SK-N-SH (cell line): Measurements from ENCODE around the gene TACSTD2. TPM values are rescaled to one million over a fixed set of nuclear protein-coding genes. Genes with fewer than 3 reads are reported as not detected.

Experiments
- CTCF ChIA-PET: fragments of 300-600, 350-600 bp; formaldehyde crosslinking; extraction: SDS; loops from one replicate; lab custom pipeline; 2021; lab: Yijun Ruan, JAX
- POLR2A ChIA-PET: fragments of 350-600 bp; sonication (Branson Sonifier 250); formaldehyde crosslinking; extraction: SDS; loops from one replicate; lab custom pipeline; 2020; ENCODE audit warnings: antibody characterized with exemption, inconsistent platforms; lab: Yijun Ruan, JAX
- DNase-seq: peaks from one replicate; pipeline ENCODE4 v3.0.0; 2012
- H2AFZ ChIP-seq: fragments of 200-600 bp; sonication (generic); 2 replicates; pipeline ENCODE4 v1.8.1; 2016; ENCODE audit warnings: antibody characterized with exemption, mild to moderate bottlenecking, low read depth
- H3F3A ChIP-seq: fragments of 200-600 bp; sonication (generic); replicated peaks from 2 replicates; pipeline ENCODE3; 2016; ENCODE audit warnings: antibody characterized with exemption, mild to moderate bottlenecking; ENCODE audit not compliant: insufficient read depth
- H3K27ac ChIP-seq, 2 experiments: fragments of 200-500 bp in 1 of 2; fragments of 200-600 bp in 1 of 2; sonication (Bioruptor generic) in 1 of 2; sonication (generic), shearing (Covaris generic) in 1 of 2; 2 replicates each; pipeline versions ENCODE4 v1.5.1 to v1.6.1; 2014 to 2016; ENCODE audit warnings: low read depth in 2 of 2, inconsistent platforms in 1 of 2, low read length in 1 of 2, mild to moderate bottlenecking in 1 of 2, mixed read lengths in 1 of 2
- H3K27me3 ChIP-seq: fragments of 200-600 bp; sonication (generic), shearing (Covaris generic); 2 replicates; pipeline ENCODE4 v1.6.1; 2016; ENCODE audit warnings: mixed run types; ENCODE audit not compliant: insufficient read depth
- H3K36me3 ChIP-seq, 2 experiments: fragments of 200-500 bp in 1 of 2; fragments of 200-600 bp in 1 of 2; sonication (Bioruptor generic) in 1 of 2; sonication (generic) in 1 of 2; replicated peaks in 1 of 2; 2 replicates each; pipeline versions ENCODE3 to v1.5.1; 2014 to 2016; ENCODE audit warnings: low read length in 1 of 2, mild to moderate bottlenecking in 1 of 2; ENCODE audit not compliant: insufficient read depth in 2 of 2, control insufficient read depth in 1 of 2
- H3K4me1 ChIP-seq, 2 experiments: fragments of 200-500 bp in 1 of 2; fragments of 200-600 bp in 1 of 2; sonication (Bioruptor generic) in 1 of 2; sonication (generic), shearing (Covaris generic) in 1 of 2; 2 replicates each; pipeline versions ENCODE4 v1.5.1 to v1.6.1; 2014 to 2016; ENCODE audit warnings: low read depth in 1 of 2, low read length in 1 of 2, mixed run types in 1 of 2; ENCODE audit not compliant: insufficient read depth in 2 of 2, control insufficient read depth in 1 of 2
- H3K4me2 ChIP-seq: fragments of 200-600 bp; sonication (generic), shearing (Covaris generic); 2 replicates; pipeline ENCODE4 v1.6.1; 2017; ENCODE audit warnings: mixed run types
- H3K4me3 ChIP-seq, 2 experiments: fragments of 200-500 bp in 1 of 2; fragments of 200-600 bp in 1 of 2; sonication (Bioruptor generic) in 1 of 2; sonication (generic), shearing (Covaris generic) in 1 of 2; 2 replicates each; pipeline versions ENCODE4 v1.5.1 to v1.8.1; 2014 to 2016; ENCODE audit warnings: low read depth in 2 of 2, inconsistent platforms in 1 of 2, low read length in 1 of 2, mild to moderate bottlenecking in 1 of 2, mixed read lengths in 1 of 2, moderate library complexity in 1 of 2
- H3K79me2 ChIP-seq: fragments of 200-600 bp; sonication (generic); 2 replicates; pipeline ENCODE4 v1.8.1; 2017; ENCODE audit warnings: mild to moderate bottlenecking; ENCODE audit not compliant: insufficient read depth
- H3K9ac ChIP-seq: fragments of 200-600 bp; sonication (generic); 2 replicates; pipeline ENCODE4 v1.6.1; 2017; ENCODE audit warnings: mixed run types
- H3K9me2 ChIP-seq: fragments of 200-600 bp; sonication (generic); 2 replicates; pipeline ENCODE4 v1.6.1; 2017; ENCODE audit warnings: mixed run types
- H3K9me3 ChIP-seq: fragments of 200-600 bp; sonication (generic); 2 replicates; pipeline ENCODE4 v1.6.1; 2017; ENCODE audit warnings: mixed run types, mild to moderate bottlenecking, moderate library complexity
- H4K20me1 ChIP-seq: fragments of 200-600 bp; sonication (generic); 2 replicates; pipeline ENCODE4 v1.6.1; 2017; ENCODE audit warnings: mild to moderate bottlenecking, mixed run types; ENCODE audit not compliant: insufficient read depth
- JUND ChIP-seq: IDR thresholded peaks from 2 replicates; pipeline ENCODE4 v1.4.0; 2012
- MXI1 ChIP-seq: IDR thresholded peaks from 2 replicates; pipeline ENCODE4 v1.6.1; 2012; ENCODE audit warnings: mild to moderate bottlenecking, low read depth, low read length, improper control_type of control experiment
- WGBS: methylation state at CpG from one replicate; pipeline ENCODE4 v1.1.6; 2017; ENCODE audit warnings: low lambda C conversion rate; 5-methylcytosine and 5-hydroxymethylcytosine counted together
- polyA plus RNA-seq, 3 experiments: library from polyadenylated mRNA; depleted of rRNA; stranded (reverse); fragments of >200 nt; gene quantifications; 2 replicates each; pipeline ENCODE4 v1.2.3, GENCODE V29; 2012
- TF ChIP-seq, protein P1 (sequence below): fragments of 200-600 bp; sonication (generic); IDR thresholded peaks from 2 replicates; pipeline ENCODE4 v1.6.1; 2017; ENCODE audit warnings: antibody characterized with exemption, mild to moderate bottlenecking, moderate library complexity
- TF ChIP-seq, protein P2 (sequence below): IDR thresholded peaks from 2 replicates; pipeline ENCODE4; 2012
- TF ChIP-seq, protein P3 (sequence below): IDR thresholded peaks from 2 replicates; pipeline ENCODE4 v1.4.0; 2012; ENCODE audit warnings: low read depth, borderline replicate concordance
- TF ChIP-seq, protein P4 (sequence below): IDR thresholded peaks from 2 replicates; pipeline ENCODE4 v1.4.0; 2012; ENCODE audit warnings: low read depth

The TACSTD2 gene
- polyA plus RNA-seq, 1 of the 3 experiments (the other 2 are of a cell fraction): 0.02 TPM

DNA sequence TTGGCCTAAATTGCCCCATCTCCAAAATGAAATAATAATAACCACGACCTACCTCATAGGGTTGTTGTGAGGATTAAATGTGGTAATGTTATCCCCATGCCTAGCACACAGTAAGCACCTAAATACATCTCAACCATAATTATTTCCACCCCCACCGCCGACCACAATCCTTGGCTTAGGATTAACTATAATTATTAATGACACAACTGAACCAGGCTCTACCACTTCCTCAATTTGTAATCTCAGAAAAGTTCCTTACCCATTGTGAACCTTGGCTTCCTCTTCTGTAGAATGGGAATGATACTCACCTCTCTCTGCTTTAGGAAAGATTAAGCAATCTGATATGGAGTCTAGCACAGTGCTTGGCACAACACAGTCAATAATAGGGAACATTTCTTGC is 44.3 kb upstream of the TACSTD2 start (continued):
- TF ChIP-seq, protein P1, sequence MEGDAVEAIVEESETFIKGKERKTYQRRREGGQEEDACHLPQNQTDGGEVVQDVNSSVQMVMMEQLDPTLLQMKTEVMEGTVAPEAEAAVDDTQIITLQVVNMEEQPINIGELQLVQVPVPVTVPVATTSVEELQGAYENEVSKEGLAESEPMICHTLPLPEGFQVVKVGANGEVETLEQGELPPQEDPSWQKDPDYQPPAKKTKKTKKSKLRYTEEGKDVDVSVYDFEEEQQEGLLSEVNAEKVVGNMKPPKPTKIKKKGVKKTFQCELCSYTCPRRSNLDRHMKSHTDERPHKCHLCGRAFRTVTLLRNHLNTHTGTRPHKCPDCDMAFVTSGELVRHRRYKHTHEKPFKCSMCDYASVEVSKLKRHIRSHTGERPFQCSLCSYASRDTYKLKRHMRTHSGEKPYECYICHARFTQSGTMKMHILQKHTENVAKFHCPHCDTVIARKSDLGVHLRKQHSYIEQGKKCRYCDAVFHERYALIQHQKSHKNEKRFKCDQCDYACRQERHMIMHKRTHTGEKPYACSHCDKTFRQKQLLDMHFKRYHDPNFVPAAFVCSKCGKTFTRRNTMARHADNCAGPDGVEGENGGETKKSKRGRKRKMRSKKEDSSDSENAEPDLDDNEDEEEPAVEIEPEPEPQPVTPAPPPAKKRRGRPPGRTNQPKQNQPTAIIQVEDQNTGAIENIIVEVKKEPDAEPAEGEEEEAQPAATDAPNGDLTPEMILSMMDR: no peak

DNA sequence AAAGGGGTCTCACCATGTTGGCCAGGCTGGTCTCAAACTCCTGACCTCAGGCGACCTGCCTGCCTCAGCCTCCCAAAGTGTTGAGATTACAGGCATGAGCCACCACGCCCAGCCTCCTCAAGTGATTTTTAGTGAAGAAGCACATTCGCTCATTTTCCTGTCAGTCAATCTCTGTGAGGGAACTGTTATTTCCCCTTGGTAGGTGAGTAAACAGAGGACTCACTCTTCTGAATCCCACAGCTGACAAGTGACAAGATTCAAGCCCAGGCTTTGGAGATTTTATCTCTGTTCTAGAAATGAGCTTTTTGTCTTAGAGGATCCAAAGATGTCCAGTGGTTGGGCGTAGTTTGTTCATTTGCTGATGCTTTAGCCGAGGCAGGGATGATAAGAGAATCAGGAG is 43.9 kb upstream of the TACSTD2 start:
- H4K20me1 ChIP-seq: no peaks in the 10 kb centered on the region
- no peak for DNase-seq
- H3K27ac ChIP-seq: no peak overlapping the region
- H3K79me2 ChIP-seq: no peaks in the 10 kb centered on the region
- H3K9me3 ChIP-seq: no peaks in the 10 kb centered on the region
- WGBS: 72% methylated on average over 5 of the region's 5 CpGs
- H3K4me3 ChIP-seq: no peak overlapping the region
- H3K4me1 ChIP-seq: peaks cover 0 to 7% of the 10 kb centered on the region in 2 experiments; a peak in 2 of 4 replicates
- no peaks in the 10 kb centered on the region for H3K36me3 ChIP-seq
- TF ChIP-seq, protein P2, sequence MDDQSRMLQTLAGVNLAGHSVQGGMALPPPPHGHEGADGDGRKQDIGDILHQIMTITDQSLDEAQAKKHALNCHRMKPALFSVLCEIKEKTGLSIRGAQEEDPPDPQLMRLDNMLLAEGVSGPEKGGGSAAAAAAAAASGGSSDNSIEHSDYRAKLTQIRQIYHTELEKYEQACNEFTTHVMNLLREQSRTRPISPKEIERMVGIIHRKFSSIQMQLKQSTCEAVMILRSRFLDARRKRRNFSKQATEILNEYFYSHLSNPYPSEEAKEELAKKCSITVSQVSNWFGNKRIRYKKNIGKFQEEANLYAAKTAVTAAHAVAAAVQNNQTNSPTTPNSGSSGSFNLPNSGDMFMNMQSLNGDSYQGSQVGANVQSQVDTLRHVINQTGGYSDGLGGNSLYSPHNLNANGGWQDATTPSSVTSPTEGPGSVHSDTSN: peak; percentile 64
- TF ChIP-seq, protein P3, sequence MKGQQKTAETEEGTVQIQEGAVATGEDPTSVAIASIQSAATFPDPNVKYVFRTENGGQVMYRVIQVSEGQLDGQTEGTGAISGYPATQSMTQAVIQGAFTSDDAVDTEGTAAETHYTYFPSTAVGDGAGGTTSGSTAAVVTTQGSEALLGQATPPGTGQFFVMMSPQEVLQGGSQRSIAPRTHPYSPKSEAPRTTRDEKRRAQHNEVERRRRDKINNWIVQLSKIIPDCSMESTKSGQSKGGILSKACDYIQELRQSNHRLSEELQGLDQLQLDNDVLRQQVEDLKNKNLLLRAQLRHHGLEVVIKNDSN: no peak
- TF ChIP-seq, all 33 proteins: peak for 1
- Histone ChIP-seq H3K9ac (no peak overlapping the region), H2AFZ (no peak overlapping the region), H3K9me2 (no peaks in the 10 kb centered on the region), H3K27me3 (no peaks in the 10 kb centered on the region), H3K4me2 (no peak overlapping the region), H3F3A (peaks cover 11% of the 10 kb centered on the region)
- CTCF ChIA-PET: interaction anchor here (4.2 kb wide), 1 partner anchor 105 kb away, joined by 13 read pairs; no protein-coding TSS in a partner anchor
- POLR2A ChIA-PET: no interaction called here

DNA sequence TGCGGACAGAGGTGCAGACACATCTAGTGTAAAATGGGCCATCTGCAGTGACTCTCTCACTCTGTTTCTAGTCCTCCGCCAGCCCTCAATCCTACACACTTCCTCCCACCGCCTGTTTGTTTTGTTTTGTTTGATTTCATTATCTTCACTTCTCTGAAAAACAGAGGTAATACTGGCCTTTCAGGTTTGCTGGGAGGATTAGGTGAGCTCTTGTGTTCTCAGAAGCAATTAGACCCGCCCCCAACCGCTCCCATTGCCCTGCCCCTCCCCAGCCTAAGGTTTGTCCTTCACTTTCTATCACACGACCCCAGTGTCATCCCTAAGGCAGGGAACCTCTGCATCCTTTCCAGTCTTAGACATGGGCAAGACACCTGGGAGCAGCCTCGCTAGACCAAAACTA is 43.2 kb upstream of the TACSTD2 start:
- Histone ChIP-seq H3K79me2 (no peaks in the 10 kb centered on the region), H3K4me2 (no peak overlapping the region), H3F3A (peaks cover 11% of the 10 kb centered on the region), H3K4me1 (peaks cover 0 to 7% of the 10 kb centered on the region in 2 experiments; a peak in 2 of 4 replicates), H3K4me3 (no peak overlapping the region), H4K20me1 (no peaks in the 10 kb centered on the region), H3K36me3 (no peaks in the 10 kb centered on the region), H2AFZ (no peak overlapping the region), H3K9me3 (no peaks in the 10 kb centered on the region), H3K9me2 (no peaks in the 10 kb centered on the region), H3K27me3 (no peaks in the 10 kb centered on the region), H3K27ac (no peak overlapping the region), H3K9ac (no peak overlapping the region)
- TF ChIP-seq, protein P4, sequence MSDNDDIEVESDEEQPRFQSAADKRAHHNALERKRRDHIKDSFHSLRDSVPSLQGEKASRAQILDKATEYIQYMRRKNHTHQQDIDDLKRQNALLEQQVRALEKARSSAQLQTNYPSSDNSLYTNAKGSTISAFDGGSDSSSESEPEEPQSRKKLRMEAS: no peak
- TF ChIP-seq JUND (no peak), MXI1 (no peak)
- WGBS: 81% methylated on average over 7 of the region's 7 CpGs
- ChIA-PET POLR2A (no interaction called here), CTCF (interaction anchor here (1.5 to 4.2 kb wide), 2 partner anchors 33 to 105 kb away, joined by 6 to 13 read pairs; no protein-coding TSS in a partner anchor)
- DNase-seq: no peak
